Tracheal epithelial cell (primary cell): ENCODE data around the gene PLAAT5. TPM values are rescaled to one million over a fixed set of nuclear protein-coding genes. Genes with fewer than 3 reads are reported as not detected.

Experiments
- total RNA-seq: library from RNA; depleted of rRNA; stranded (reverse); fragments of >200 nt; gene quantifications from 2 replicates; pipeline ENCODE4 v1.2.1, GENCODE V29; 2014

Gene PLAAT5
- total RNA-seq = 0.21 TPM in 1 of 2 replicates, not detected in the other

GRCh38 chr11:63490551-63491239 lies at the start of gene PLAAT5:
Gene PLAAT5 (minus strand): TSS chr11:63491167. CDS start chr11:63491034, 133 bp downstream.

GRCh38 chr11:63536669-63537292 lies 45.8 kb upstream of the PLAAT5 start, which contains the start of gene PLAAT4:
Gene PLAAT4 (plus strand): TSS chr11:63536808. CDS start chr11:63536869, 61 bp downstream.

GRCh38 chr11:63505857-63506528 lies 15.0 kb upstream of the PLAAT5 start, which contains the start of gene LGALS12:
Gene LGALS12 (plus strand): TSS chr11:63506084. CDS start chr11:63506459, 375 bp downstream.

Other genes with a start within 250 kb of the PLAAT5 start
- gene SLC22A25, start 247.6 kb downstream of the PLAAT5 start, total RNA-seq = not detected in 2 replicates
- gene SLC22A9, start 121.4 kb downstream of the PLAAT5 start, total RNA-seq = not detected in 2 replicates
- not detected in 2 replicates for gene LGALS12, start 14.9 kb upstream of the PLAAT5 start, total RNA-seq
- gene PLAAT4, start 45.6 kb upstream of the PLAAT5 start, total RNA-seq = 1.3 and 18.1 TPM in 2 replicates
- gene PLAAT2, start 72.2 kb upstream of the PLAAT5 start, total RNA-seq = 0.24 and 0.64 TPM in 2 replicates
- gene PLAAT3, start 123.3 kb upstream of the PLAAT5 start, total RNA-seq = 1.9 and 15.9 TPM in 2 replicates
- 70.8 and 79.3 TPM in 2 replicates for gene ATL3, start 180.2 kb upstream of the PLAAT5 start, total RNA-seq
- gene RTN3, start 190.3 kb upstream of the PLAAT5 start, total RNA-seq = 36.4 and 51.2 TPM in 2 replicates